Activated effector memory CD4-positive, alpha-beta T cell treated with Interleukin-2 at 50 U/mL for 16 hours (primary cell): Measurements from ENCODE around the gene UPP1.
A peak's percentile ranks its signal among the peaks of the same experiment; 100 is the strongest.

ENCODE experiments used
- DNase-seq: peaks from one replicate; pipeline ENCODE4 v3.0.0-alpha.2; 2020

Gene UPP1

DNA sequence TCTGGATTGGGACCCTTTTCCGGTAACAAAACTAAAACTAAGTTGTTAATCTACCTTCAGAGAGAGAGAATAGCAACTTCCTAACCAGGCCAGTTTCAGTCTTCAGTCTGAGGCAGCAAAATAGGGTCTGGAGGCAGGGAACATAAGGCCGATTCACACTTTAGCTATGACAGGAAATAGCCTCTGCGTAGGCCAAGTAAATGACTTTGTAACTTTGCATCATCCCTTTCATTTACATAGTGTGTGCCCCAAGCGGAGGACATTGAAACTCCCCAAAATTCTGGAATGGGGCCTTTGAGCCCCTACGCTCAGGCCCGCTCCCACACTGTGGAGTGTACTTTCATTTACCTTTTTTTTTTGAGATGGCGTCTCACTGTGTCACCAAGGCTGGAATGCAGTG, 1.7 kb upstream of the UPP1 start:
- DNase-seq, result no peak

DNA sequence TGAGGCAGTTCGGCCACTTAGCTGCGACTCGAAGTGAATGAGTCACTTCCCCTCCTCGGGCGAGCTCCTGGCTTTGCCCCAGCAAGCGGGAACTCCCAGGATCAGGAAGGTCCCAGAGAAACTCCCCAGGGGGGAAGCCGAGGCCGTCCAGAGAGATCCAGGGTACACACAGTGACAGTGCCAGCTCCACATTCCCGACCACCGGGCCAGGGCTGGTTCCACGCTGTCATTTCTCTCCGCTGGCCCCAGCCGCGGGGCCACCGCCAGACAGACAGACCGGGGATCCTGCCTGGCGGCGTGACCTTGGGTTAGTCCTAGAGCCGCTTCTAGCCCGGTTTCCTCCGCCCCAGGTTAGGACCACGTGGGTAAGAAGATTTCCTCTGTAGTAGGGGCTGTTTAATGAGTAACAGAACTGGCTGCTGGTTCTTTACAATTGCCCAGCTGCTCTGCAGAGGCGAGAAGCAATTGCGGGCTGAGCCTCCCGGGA, 463 bp upstream of the UPP1 start:
- DNase-seq, result no peak

DNA sequence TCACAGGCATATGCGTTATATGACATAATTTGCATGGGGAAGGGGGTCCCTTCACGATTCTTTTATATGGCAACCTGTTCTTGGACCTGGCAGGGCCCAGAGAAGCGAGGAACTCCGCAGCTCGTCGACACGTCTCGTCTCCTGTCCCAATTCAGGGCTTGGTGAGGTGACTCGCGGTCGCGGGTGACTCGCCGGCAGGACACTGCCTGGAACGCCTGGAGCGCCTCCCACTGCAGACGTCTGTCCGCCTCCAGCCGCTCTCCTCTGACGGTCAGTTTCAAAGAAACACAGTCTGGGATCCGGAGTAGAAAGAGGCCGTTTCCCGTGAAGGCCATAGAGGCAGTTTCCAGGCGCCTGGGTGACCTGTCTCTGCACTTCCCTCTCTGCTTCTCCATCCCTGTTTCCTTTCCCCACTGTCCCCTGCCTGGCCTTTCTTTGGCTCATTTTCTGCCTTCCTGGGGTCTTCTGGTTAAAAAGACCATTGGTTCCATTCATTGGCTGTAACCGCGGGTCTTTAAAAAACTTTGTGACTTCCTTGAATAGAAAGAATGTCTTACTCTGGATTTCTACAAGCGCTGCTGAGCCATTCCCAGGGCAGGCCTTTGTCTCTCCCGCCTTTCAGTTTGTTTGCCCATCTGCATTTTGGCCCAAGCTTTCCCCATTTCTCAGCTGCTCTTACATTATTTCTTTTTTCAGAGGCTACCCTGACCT, 1.2 kb downstream of the UPP1 start:
- DNase-seq, result no peak

DNA sequence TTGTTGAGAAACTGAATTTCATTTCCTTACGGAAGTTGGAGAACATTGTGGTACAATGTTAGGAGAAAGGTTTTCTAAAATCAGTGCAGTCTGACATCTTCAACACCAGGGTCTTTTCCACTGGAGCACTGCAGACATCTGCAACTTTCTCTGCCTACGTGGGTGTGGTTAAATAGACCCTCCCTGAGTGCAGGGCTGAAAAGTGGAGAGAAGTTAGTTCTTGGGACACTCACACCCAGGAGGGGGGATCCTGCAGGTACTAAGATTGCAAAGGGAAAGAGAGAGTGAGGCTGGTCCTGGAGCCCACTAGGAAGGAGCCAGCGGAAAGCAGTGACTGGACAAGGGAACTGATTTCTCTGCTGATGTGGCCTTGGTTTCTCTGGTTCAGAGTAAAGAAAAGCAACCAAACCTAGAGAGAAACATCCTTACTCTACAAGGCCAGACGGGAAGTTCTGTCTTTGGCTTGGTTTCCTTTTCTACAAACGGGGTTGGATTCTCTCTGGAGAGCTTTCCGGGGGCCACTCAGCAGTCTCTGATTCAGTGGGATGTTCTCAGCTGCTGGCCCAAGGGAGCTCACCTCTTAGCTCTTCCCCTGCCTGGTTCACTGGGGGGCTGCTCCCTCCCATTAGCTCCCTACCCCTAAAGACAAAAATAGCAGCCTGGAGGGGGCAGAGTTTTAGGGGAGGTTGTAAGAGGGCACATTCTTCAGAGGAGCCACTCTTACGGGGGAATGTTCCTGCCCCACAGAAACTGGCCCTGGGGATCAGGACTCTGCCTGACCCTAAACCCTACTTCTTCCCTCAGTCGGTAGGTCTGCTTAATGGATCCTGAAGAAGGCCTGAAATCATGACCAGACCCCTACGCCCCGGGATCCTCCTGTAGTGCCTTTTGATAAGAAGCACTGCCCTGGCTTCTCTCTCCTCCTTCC, 2.7 kb downstream of the UPP1 start:
- DNase-seq, result no peak

DNA sequence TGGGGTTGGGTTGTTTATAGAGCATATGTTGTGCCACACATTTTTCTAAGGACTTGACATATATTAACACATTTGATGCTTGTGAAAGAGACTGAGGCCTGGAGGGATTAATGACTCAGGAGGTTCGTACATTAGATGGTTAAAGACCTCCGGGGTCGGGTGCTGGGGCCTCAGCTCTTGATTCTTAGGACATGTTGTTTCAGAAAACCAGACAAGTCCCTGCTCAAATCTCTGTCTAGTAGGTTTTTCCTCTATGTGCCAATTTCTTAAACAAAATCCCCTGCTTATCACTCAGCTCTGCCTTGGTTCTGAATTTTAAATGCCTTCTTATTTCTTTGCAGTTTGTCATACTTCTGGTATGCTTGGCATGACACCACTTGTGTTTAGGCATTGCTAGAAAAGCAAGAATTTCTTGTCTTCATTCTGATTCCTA, 5.8 kb downstream of the UPP1 start:
- no peak for DNase-seq

DNA sequence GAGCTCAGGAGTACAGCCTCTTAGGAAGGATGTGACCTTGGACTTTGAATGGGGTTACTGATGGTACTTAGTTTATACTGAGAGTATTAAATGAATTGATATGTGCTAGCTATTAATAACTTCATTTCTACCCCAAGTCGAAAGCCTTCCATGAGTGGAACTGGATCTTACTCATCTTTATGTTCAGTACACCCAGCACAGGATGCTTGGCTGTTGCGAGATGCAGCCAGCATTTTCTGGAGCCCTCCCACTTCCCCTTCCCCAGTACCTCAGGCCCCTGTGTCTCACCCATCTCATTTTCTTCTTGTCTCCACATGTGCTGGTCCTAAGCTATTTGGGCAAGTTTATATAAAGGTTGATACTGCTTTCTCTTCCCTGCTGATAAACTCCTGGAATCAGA, 7.2 kb downstream of the UPP1 start:
- DNase-seq, result no peak

DNA sequence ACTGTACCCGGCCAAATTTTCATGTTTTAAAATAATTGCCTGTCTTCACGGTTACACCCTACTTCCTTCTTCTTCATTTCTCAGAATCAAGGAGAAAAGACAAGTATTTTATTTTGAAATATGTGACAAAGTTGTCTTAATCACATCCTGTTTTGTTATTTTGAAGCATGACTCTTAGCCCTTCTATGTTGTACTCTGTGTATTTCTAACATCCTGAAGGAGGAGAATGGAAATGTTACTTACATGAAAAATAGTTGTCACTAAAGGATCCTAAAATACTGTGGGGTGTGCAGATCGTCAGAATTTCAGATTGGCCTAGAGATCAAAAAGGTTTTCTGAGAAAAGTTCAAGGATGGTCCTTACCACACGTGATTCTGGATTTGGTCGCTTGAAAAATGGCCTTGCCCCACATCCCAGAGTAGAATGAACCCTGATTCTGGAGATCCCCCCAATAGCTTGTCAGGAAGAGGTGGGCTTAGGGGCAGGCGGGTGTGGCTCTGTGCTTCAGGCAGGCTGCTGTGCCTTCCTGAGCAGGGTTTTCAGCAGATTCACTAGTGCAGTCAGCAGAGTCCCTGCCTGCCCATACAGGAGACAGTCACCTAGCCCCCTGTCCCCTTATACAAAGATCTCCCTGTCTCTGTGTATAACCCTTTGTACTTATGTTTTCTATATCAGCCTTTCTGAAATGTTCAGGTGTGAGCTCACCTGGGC, 8.6 kb downstream of the UPP1 start:
- DNase-seq, result no peak

DNA sequence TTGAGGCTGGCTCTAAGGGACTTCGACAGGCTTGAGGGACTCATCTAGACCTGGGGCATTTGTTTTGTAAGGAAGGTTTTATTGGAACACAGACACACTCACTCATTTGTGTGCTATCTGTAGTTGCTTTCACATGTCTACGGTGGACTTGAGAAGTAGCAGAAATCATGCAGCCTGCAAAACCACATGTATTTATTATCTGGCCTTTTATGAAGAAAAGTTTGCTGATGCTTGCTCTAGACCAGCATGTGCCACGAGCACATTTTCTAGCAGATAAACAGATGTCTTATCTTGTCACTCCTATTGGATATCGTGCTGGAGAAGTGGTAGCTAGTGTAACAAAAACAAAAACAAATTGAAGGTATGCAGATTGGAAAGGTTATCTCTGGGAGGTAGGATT, 9.8 kb downstream of the UPP1 start:
- DNase-seq, result no peak

DNA sequence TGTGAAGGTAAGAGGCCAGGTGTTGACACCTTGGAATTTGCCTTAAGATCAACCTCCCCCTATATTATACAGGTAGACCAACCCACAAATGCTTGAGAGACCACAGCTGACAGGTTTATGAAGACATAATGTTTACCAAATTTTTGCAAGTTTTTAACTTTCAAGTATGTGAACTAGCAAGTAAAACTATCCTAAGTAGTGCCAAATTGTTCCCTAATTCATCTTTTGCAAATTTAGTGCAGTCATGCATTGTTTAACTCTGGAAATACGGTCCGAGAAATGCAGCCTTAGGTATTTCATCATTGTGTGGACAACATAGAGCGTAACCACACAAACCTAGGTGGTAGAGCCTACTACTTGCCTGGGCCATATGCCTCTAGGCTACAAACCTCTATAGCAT, 10.7 kb downstream of the UPP1 start:
- no peak for DNase-seq

DNA sequence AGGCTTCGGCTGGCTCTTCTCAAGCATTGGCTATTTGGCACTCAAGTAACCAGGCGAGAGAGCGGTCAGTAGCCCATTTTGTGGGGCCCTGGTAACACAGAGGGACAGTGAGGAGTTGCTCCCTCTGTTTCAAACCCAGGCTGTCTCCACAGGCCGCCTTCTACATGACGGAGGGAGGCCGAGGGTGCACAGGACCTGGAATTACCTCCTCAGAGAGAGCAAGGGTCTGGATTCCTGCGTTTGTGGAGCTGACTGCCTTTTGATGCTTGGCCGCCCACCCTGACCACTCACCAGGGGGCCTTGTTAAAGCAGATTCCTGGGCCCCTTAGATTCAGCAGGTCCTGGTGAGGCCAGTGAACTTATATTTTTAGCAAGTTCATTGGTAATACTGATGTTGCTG, 12.3 kb downstream of the UPP1 start:
- DNase-seq, result no peak

DNA sequence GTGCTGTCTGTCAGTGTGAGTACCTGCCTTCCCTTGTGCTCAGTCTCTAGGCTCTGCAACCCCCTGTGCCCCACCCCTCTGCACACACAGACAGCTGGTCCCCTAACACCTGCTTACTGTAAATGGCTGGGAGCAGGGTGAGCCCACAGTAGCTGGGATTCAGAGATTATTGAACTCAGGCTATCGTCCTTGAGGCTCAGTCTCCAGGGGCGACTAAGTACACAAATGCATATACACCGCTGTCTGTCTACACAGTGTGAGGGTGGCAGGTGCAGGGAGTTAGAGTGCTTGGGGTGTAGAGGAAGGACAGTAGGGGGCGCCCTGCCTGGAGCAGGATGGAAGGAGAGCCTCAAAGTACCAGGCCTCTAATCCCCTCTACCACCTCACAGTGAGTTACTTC, 12.9 kb downstream of the UPP1 start:
- DNase-seq, result no peak

DNA sequence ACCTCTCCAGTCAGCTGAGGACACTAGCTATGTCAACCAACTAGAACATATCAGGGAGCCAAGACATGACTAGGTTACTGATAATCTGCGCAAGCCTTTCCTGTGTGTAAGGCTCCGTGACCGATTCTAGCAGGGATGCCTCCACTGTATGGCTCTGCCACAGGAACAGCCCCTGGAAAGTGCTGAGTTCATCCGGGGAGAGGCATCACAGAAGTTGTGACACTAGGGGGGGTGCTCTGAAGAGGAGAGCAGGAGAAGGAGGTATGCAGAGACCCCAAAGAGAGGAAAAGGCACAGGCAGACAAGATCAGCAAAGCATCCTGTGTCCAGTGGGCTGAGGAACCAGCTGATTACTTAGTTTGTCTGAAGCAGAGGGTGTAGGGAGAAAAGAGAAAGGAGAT, 13.5 kb downstream of the UPP1 start:
- DNase-seq, result no peak

DNA sequence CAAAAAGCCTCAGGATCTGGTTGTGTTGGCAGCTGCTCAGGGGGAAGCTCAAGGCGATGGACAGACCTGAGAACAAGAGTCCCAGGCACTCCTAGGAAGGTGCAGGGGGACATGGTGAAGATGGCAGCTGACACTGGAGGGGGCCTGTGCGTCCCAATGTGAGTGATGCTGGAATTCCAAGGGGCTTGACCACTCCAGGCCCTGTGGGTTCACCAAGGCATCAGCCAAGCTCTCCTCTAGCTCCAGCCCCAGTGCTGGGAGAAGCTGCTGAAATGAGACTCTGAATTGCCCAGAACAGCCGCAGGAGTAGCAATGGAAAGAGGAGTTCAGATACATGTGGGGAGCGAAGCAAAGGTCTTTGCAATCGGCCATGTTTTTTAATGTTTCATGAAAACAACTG, 16.0 kb downstream of the UPP1 start:
- no peak for DNase-seq

DNA sequence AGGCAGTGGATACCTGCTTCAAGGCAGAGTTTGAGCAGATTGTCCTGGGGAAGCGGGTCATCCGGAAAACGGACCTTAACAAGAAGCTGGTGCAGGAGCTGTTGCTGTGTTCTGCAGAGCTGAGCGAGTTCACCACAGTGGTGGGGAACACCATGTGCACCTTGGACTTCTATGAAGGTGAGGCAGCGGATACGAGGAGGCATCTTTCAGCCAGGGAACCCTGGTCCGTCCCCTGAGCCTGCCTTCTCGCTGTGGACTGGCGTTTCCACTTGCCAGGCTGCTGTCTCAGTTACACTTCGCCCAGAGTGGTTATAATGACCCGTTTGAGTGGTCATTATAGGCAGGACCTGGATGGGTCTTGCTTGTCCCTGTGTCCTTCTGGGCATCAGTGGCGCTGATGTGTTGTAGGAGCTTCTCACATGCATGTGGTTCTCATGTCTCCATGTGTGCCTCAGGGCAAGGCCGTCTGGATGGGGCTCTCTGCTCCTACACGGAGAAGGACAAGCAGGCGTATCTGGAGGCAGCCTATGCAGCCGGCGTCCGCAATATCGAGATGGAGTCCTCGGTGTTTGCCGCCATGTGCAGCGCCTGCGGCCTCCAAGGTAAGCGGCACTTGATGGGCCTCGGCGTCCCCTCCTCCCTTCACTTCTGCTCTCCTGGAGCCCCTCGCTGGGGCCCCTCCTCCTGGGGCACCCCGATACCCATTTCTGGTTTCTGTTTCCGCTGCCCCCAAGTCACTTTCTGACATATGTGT, 18.0 kb downstream of the UPP1 start:
- no peak for DNase-seq

DNA sequence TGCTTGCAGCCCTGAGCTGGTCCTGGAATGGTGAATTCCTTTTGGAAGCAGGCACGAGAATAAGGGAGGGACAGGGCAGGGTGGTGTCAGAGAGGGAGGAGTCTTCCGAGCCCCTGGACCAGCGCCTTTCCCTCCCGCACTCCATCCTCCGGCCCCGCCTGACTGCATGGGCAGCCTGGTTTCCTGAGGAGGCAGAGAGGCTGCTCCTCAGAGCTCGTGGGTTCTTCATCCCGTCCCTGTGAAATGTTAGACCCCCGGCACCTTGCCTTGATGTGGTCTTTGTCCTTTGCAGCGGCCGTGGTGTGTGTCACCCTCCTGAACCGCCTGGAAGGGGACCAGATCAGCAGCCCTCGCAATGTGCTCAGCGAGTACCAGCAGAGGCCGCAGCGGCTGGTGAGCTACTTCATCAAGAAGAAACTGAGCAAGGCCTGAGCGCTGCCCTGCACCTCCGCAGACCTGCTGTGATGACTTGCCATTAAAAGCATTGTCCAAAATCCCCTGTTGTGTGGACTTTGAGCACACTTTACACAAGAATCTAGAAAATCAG, 18.9 kb downstream of the UPP1 start:
- DNase-seq, result no peak

DNA sequence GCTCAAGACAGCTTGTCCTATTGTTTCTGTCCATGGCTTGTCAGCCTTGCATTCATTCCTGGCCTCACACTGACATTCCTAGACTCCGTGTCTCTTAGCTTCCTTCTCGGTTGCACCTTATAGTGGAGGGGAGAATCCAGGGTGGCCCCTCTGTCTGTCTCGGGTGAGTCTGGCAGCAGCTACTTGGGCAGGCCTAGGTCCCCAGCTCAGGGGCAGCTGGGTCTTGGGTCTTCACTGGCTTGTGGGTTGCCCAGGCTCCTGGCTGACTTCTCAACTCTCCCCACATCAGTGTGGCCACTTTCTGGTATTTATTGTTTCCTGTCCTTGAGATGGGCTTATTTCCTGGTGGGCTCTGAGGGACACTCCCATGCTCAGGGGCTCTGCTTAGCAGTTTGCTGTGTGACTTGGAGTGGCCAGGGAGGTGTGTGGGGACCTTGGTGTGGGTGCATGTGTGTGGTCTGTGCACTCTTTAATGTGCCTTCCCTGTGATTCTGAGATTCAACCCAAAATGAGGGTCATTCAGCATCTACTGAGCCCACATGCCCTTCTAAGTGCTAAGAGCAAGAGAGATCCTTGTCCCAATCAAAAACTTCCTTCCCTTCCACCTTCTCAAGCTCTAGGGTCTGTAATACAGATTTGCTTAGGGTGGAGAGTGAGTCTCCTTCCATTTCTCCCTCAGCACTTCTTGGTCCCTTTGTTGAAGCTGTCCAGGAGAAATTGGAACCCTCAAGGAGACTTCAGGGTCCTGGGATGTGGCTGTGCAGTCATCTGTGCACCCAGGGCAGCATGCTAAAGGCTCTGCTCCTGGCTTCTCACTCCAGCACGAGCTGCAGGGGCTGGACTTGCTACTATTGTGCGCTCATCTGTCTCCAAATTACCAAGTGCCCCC, 20.1 kb downstream of the UPP1 start:
- DNase-seq, result no peak

DNA sequence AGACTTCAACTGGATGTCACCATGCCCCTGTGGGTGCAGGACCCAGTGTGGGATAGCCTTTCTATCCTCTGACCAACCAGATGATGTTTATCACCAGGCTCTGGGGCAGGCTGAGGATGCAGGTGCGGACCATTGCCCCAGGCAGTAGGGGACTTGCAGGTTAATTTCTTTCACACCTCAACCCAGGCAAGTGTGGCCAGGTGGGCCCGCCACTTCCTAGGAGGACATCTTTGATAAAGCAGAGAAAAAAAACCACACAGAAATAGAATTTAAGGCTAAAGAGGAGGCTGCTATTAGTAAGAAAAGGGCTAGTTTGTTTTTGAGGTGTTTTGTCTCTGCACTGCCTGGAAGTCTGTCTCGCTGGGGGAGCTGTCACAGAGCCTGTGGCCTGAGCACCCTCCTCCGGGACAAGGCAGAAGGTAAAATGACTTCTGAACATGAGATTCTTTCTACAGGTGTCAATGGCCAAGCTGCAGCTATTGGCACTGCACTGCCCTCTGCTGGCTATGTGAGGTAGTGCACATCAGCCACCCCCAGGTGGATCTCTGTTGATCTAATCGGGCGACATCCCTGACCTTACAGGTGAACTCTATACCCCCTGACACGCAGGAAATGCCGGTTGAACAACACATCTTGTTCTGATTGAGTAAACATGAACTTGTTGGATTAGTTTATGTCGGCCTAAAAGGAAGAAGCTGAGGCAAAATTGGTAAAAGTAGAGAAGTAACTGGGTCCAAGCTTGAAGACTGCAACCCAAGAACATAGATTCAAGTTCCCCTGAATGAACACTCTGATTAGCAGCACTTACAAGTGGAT, 21.0 kb downstream of the UPP1 start:
- DNase-seq, result peak; percentile 85

DNA sequence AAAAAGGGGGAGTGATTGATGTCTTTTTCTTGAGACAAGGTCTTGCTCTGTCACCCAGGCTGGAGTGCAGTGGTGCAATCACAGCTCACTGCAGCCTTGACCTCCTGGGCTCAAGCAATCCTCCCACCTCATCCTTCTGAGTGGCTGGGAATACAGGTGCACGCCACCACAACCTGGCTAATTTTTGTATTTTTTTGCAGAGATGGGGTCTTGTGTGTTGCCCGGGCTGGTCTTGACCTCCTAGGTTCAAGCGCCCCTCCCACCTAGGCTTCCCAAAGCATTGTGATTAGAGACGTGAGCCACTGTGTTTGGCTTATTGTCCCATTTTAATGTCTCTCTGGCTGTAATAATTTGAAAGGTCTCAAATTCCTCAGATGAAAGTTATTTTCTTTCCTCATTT, 21.8 kb downstream of the UPP1 start:
- DNase-seq, result no peak

DNA sequence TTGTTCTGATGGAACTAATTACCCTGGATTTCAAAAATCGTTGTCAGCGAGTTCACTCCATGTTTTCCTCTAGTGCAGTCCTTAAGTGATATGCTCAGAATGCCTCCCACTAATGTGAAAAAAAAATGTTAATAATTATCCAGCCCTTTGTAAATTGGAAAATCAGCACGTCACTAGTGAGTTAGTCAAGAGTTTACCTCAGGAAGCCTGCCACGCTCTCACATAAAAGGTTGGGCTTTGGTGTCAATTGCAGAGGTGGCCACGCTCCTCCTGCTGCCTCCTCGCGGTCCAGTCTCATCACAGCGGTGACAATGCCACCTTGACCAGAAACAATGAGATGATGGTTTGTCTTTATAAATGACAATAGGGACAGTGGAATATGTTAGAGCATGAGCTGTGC, 22.5 kb downstream of the UPP1 start:
- DNase-seq, result no peak

DNA sequence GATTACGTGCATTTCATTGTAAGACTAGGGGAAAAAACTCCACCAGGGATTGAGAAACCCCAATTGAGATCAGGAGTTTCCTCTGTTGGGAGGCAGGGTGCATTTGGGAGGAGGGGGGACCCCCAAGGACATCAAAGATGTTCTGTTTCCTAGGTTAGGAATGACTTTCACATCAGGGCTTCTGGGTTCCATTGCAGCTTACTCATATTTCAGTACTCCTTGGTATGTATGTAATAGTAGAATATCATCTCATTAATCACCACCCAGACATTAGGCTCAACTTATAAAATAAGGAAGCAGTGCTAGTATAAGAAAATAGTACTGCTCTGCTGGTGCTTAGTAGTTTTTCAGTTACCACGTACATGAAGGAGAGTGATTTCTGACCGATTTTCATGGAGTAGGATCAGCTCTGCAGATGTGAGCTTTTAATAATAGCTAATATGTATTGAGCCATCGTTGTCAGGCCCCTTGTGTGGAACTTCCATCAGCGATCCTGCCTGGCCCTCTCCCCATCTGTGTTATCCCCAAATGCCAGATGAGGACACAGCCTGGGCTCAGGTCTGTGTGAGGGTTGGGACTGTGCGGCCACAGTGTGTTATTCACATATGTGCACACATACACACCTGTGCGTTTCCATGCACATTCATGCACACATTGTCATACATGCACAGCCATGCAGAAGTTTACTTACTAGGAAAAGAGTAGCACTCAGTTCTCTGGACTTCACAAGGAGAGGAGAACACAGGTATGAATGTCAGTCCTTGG, 23.5 kb downstream of the UPP1 start:
- no peak for DNase-seq
